Lung (tissue), 12 donors: ENCODE measurements around the gene P2RY2. TPM values are rescaled to one million over a fixed set of nuclear protein-coding genes. Genes with fewer than 3 reads are reported as not detected.

Experiments used
- ATAC-seq: fragments of 200-7000 bp; cut with Tn5 transposase; one replicate; pipeline ENCODE4 v1.9.1; 2020; ENCODE audit warnings: moderate number of reproducible peaks; ENCODE audit not compliant: insufficient read depth, low FRiP score
- DNase-seq, 3 donors: peaks; one replicate each; pipeline ENCODE4 v3.0.0-alpha.2; 2013 to 2017
- H3K27ac ChIP-seq, 2 donors: one replicate each; pipeline ENCODE4 v1.5.1; 2013; ENCODE audit warnings: mild to moderate bottlenecking in 2 of 2, moderate library complexity in 2 of 2, control low read depth in 1 of 2, inconsistent platforms in 1 of 2, low read depth in 1 of 2, low read length in 1 of 2
- H3K27me3 ChIP-seq, 3 donors: one replicate each; pipeline ENCODE4 v1.5.1; 2013; ENCODE audit warnings: low read length in 2 of 3; ENCODE audit not compliant: control insufficient read depth in 3 of 3, insufficient read depth in 3 of 3
- H3K36me3 ChIP-seq, 4 donors: one replicate each; pipeline ENCODE4 v1.5.1; 2013; ENCODE audit warnings: low read length in 4 of 4, mild to moderate bottlenecking in 1 of 4, moderate library complexity in 1 of 4; ENCODE audit not compliant: control insufficient read depth in 4 of 4, insufficient read depth in 4 of 4
- H3K4me1 ChIP-seq, 5 donors: one replicate each; pipeline ENCODE4 v1.5.1; 2013; ENCODE audit warnings: low read length in 5 of 5, mild to moderate bottlenecking in 2 of 5, moderate library complexity in 1 of 5; ENCODE audit not compliant: control insufficient read depth in 5 of 5, insufficient read depth in 5 of 5
- H3K4me3 ChIP-seq: one replicate; pipeline ENCODE4 v1.5.1; 2013; ENCODE audit warnings: mild to moderate bottlenecking, control low read depth, moderate library complexity
- H3K9ac ChIP-seq, 2 donors: one replicate each; pipeline ENCODE4 v1.5.1; 2013; ENCODE audit warnings: low read length in 2 of 2, control low read depth in 1 of 2; ENCODE audit not compliant: insufficient read depth in 1 of 2
- H3K9me3 ChIP-seq, 4 donors: one replicate each; pipeline ENCODE4 v1.5.1; 2013; ENCODE audit warnings: low read length in 3 of 4, mild to moderate bottlenecking in 1 of 4, moderate library complexity in 1 of 4; ENCODE audit not compliant: control insufficient read depth in 4 of 4, insufficient read depth in 3 of 4
- CTCF ChIP-seq: IDR thresholded peaks from 2 replicates; pipeline ENCODE4 v1.5.1; 2012; ENCODE audit warnings: mild to moderate bottlenecking; ENCODE audit errors: control extremely low read depth, extremely low read depth
- WGBS, 2 donors: extraction: QIAGEN DNeasy Blood & Tissue Kit; methylation state at CpG; one replicate each; pipeline ENCODE4 v1.1.7; 2013; 5-methylcytosine and 5-hydroxymethylcytosine counted together
- polyA plus RNA-seq, 2 donors: library from polyadenylated mRNA; stranded (reverse); fragments of 200-250 nt; gene quantifications; one replicate each; pipeline ENCODE4 v1.2.1, GENCODE V29; 2013
- total RNA-seq, 2 donors: library from RNA; depleted of rRNA in 1 of 2; stranded (reverse); fragments of >200 nt in 1 of 2; gene quantifications; one replicate each; pipeline ENCODE4 v1.2.1, GENCODE V29; 2014 to 2021
- donor health status: control.
- donor health status: control.
- donor health status: Bipolar disorder and iron deficiency.
- donor health status: healthy.
- donor health status: DM: yes; HTN: yes; CAD: no.

Gene P2RY2
- total and polyA plus RNA-seq, 4 donors, result 3.1 to 13.0 (median 6.5) TPM

- no peak for ATAC-seq
- peaks cover 0 to 14% (median 7%) of the 10 kb centered on the region in 5 donors for H3K4me1 ChIP-seq
- H3K27ac ChIP-seq, result no peak overlapping the region
- no peak overlapping the region for H3K4me3 ChIP-seq
- H3K27me3 ChIP-seq, result no peaks in the 10 kb centered on the region
- no peak for TF ChIP-seq CTCF
- no peak overlapping the region for H3K9ac ChIP-seq
- 81 to 94% methylated on average over 3 of the region's 3 CpGs for WGBS, 2 donors
- DNase-seq, result no peak
- no peaks in the 10 kb centered on the region for H3K9me3 ChIP-seq
- no peaks in the 10 kb centered on the region for H3K36me3 ChIP-seq
Measured at GRCh38 chr11:73248526-73249185, 30.6 kb downstream of the P2RY2 start.

GRCh38 chr11:73249304-73249703 is 31.2 kb downstream of the P2RY2 start:
- TF ChIP-seq CTCF, result no peak
- Histone ChIP-seq H3K27ac (no peak overlapping the region), H3K4me3 (no peak overlapping the region), H3K27me3 (no peaks in the 10 kb centered on the region), H3K9me3 (no peaks in the 10 kb centered on the region), H3K36me3 (no peaks in the 10 kb centered on the region), H3K4me1 (peaks cover 0 to 14% (median 7%) of the 10 kb centered on the region in 5 donors), H3K9ac (no peak overlapping the region)
- DNase-seq (no peak), ATAC-seq (no peak)
- 84 to 87% methylated on average over 5 of the region's 5 CpGs for WGBS, 2 donors

GRCh38 chr11:73249853-73250783 is 32.0 kb downstream of the P2RY2 start:
- Histone ChIP-seq H3K4me3 (no peak overlapping the region), H3K4me1 (peaks cover 0 to 12% (median 4%) of the 10 kb centered on the region in 5 donors), H3K36me3 (no peaks in the 10 kb centered on the region), H3K9ac (no peak overlapping the region), H3K27me3 (no peaks in the 10 kb centered on the region), H3K9me3 (no peaks in the 10 kb centered on the region), H3K27ac (no peak overlapping the region)
- DNase-seq (no peak), ATAC-seq (no peak)
- no peak for TF ChIP-seq CTCF
- WGBS, 2 donors, result 91 to 95% methylated on average over 11 of the region's 11 CpGs
